IPS-20b (cell line): ENCODE measurements around the gene BCL3.
A peak's percentile ranks its signal among the peaks of the same experiment; 100 is the strongest.

ENCODE experiments used
- H3K27ac ChIP-seq: one replicate; pipeline ENCODE4 v1.5.1; 2013; ENCODE audit warnings: low read length
- H3K27me3 ChIP-seq: 2 replicates; pipeline ENCODE4 v1.6.1; 2013; ENCODE audit warnings: mild to moderate bottlenecking, low read length, inconsistent platforms; ENCODE audit not compliant: insufficient read depth
- H3K36me3 ChIP-seq: 2 replicates; pipeline ENCODE4 v1.6.1; 2013; ENCODE audit warnings: low read depth, mild to moderate bottlenecking, inconsistent platforms, low read length, moderate library complexity; ENCODE audit not compliant: insufficient read depth
- H3K4me1 ChIP-seq: 2 replicates; pipeline ENCODE4 v1.6.1; 2013; ENCODE audit warnings: mild to moderate bottlenecking, control low read depth, inconsistent platforms, low read length, moderate library complexity; ENCODE audit not compliant: insufficient read depth
- H3K4me3 ChIP-seq: 2 replicates; pipeline ENCODE4 v1.5.1; 2013; ENCODE audit warnings: mild to moderate bottlenecking, low read length, inconsistent platforms
- H3K9ac ChIP-seq: 2 replicates; pipeline ENCODE4 v1.6.1; 2013; ENCODE audit warnings: low read depth, mild to moderate bottlenecking, inconsistent platforms, low read length, moderate library complexity
- H3K9me3 ChIP-seq: 2 replicates; pipeline ENCODE4 v1.6.1; 2013; ENCODE audit warnings: mild to moderate bottlenecking, low read depth, low read length, inconsistent platforms; ENCODE audit not compliant: insufficient read depth

BCL3 gene, protein sequence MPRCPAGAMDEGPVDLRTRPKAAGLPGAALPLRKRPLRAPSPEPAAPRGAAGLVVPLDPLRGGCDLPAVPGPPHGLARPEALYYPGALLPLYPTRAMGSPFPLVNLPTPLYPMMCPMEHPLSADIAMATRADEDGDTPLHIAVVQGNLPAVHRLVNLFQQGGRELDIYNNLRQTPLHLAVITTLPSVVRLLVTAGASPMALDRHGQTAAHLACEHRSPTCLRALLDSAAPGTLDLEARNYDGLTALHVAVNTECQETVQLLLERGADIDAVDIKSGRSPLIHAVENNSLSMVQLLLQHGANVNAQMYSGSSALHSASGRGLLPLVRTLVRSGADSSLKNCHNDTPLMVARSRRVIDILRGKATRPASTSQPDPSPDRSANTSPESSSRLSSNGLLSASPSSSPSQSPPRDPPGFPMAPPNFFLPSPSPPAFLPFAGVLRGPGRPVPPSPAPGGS

DNA sequence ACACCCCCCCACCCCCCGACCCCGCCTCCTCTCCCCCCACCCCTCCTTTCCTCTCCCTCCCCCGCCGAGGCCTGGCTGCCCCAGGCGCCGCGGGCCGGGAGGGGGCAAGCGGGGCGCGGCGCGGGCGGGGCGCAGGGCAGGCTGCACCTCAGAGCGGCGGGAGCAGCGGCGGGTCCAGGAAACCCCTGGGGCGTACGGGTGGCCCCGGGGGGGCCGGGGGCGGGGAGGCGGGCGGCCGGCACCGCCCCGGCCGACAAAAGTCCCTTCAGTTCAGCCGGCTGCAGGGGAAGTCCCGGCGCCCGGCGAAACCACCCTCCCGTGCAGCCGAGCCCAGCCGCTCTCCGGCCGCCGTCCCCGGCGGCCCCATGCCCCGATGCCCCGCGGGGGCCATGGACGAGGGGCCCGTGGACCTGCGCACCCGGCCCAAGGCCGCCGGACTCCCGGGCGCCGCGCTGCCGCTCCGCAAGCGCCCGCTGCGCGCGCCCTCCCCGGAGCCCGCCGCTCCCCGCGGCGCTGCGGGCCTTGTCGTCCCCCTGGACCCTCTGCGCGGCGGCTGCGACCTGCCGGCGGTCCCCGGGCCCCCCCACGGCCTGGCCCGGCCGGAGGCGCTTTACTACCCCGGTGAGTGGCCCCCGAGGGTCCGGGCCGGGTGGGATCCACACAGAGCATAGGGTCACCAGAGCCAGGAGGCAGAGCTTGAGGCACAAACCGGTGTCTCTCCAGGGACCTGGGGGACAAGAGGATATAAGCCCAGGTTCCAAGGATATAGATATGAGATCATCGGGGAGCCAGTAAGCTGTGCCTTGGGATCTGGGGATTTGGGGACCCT lies at the start of gene BCL3:
Gene BCL3, plus strand, starts transcription at position 283 of the 829 bp plus-strand sequence. Its CDS starts 83 bp downstream, at position 366.
- Histone ChIP-seq H3K4me3 (peak within 1 kb of the TSS; percentile 80), H3K27me3 (peaks cover 90% of the 10 kb centered on the region), H3K4me1 (peaks cover 5% of the 10 kb centered on the region; the same call in 1 of the 2 replicates), H3K9ac (peak within 1 kb of the TSS; percentile 45; the same call in 1 of the 2 replicates), H3K9me3 (no peaks in the 10 kb centered on the region), H3K36me3 (no peaks in the 10 kb centered on the region), H3K27ac (no peak within 1 kb of the TSS)

DNA sequence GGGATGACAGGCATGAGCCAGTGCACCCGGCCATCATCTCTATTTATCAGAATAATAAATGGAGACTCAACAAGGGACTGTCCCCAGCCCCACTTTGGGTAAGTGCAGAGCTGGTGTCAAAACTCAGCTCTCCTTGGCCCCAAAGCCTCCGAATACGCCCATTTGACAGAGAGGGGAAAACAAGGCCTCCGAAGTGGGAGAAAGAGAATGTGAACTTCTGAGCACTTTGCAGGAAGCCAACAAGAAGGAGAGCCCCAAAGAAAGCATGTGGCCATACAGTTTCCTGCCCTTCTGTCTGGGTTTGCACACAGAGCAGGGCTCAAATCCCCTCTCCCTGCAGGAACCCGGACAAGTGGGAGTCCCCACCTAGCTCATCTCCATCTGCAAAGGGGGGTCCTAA lies 48.0 kb upstream of the BCL3 start:
- no peak overlapping the region; the same call in 1 of the 2 replicates for H3K9ac ChIP-seq
- H3K27ac ChIP-seq: no peak overlapping the region
- no peaks in the 10 kb centered on the region for H3K9me3 ChIP-seq
- peaks cover 3% of the 10 kb centered on the region; the same call in 1 of the 2 replicates for H3K4me1 ChIP-seq
- no peak overlapping the region for H3K4me3 ChIP-seq
- H3K36me3 ChIP-seq: no peaks in the 10 kb centered on the region
- no peaks in the 10 kb centered on the region for H3K27me3 ChIP-seq

DNA sequence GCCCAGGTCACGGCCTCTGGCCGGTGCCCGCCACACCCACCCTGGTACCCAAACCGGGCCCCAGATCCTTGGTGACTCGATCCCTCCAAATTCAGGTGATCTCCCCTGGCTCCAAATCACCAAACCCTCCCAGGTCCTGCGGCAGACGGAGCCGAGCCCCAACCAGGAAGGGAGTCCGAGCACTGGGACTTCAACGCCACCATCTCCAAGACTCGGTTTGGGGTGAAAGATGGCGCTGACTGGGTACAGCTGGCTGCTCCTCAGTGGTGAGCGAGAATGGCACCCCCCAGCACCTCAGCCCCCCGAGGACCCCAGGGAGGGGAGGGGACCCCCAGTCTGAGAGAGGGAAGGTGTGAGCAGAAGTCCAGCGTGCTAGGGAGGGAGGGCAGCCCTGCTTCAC lies 47.3 kb upstream of the BCL3 start:
- Histone ChIP-seq H3K9me3 (no peaks in the 10 kb centered on the region), H3K4me3 (no peak overlapping the region), H3K4me1 (peaks cover 3% of the 10 kb centered on the region; the same call in 1 of the 2 replicates), H3K9ac (no peak overlapping the region), H3K27ac (no peak overlapping the region), H3K27me3 (no peaks in the 10 kb centered on the region), H3K36me3 (no peaks in the 10 kb centered on the region)

DNA sequence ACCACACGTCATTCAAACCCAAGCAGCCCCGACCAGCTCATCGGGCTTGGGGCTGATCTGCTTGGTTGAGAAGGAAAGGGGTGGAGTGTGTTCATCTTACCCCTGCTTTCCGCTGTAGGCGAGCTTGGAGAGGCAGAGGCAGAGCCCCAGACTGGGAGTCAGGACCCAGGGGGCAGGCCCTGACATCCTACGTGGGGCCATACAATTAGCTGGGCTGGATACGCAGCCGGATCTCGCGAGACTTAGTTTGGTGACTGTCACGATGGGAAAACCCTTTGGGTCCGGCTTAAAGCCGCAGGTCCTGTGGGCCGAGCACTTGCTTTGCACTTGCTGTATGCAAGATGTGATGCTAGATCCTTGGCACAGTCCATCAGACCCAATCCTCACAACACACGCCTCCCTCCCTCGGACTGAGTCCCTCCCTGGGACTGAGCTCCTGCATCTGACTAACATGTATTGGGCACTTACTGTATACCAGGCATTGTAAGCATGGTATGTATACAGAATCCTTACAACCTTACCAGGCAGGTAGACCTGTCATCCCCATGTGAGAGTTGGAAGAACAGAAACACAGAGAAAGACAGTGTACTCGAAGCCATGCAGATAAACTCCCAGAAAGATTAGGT lies 45.8 kb upstream of the BCL3 start:
- H3K27me3 ChIP-seq: no peaks in the 10 kb centered on the region
- H3K4me1 ChIP-seq: no peaks in the 10 kb centered on the region
- no peaks in the 10 kb centered on the region for H3K36me3 ChIP-seq
- no peak overlapping the region for H3K9ac ChIP-seq
- no peak overlapping the region for H3K4me3 ChIP-seq
- no peaks in the 10 kb centered on the region for H3K9me3 ChIP-seq
- H3K27ac ChIP-seq: no peak overlapping the region

DNA sequence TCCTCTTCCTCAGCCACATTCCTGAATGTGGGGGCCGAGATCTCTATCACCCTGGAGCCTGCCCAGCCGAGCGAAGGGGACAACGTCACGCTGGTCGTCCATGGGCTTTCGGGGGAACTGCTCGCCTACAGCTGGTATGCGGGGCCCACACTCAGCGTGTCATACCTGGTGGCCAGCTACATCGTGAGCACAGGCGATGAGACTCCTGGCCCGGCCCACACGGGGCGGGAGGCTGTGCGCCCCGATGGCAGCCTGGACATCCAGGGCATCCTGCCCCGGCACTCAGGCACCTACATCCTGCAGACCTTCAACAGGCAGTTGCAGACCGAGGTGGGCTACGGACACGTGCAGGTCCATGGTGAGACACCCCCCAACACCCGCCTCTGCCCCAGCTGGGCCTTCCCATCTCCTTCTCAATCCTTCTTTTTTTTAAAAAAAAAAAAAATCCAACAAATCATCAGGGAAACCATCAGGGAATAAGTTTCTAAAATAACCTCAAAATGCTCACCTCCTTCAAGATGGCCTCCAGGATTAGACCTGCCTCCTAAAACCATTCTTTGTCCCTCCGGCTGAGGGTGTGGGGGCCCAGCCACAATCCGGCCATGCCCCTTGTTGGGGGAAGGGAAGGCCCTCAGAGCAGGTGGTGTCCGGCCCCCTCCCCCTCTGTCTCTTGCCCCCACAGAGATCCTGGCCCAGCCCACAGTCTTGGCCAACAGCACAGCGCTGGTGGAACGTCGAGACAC lies 45.0 kb upstream of the BCL3 start:
- Histone ChIP-seq H3K9me3 (no peaks in the 10 kb centered on the region), H3K4me1 (no peaks in the 10 kb centered on the region), H3K4me3 (no peak overlapping the region), H3K27ac (no peak overlapping the region), H3K27me3 (no peaks in the 10 kb centered on the region), H3K36me3 (no peaks in the 10 kb centered on the region), H3K9ac (no peak overlapping the region)

DNA sequence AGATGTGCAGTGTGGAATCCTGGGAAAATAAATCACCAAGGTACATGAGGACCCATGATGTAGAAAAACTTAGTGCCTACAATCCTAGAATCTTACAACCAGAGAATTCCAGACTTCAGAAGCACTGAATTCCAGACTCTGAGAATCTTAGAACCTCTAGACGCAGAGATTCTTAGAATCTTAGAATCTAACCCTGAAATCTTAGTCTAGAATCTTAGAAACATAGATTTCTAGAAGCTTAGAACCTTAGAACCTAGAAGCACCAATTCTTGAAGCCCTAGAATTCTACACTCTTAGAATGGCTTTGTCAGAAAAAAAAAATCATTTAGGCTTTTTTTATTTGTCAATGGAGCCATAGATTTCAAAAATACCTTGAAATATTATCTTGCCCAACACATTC lies 43.5 kb upstream of the BCL3 start:
- Histone ChIP-seq H3K9ac (no peak overlapping the region), H3K27me3 (no peaks in the 10 kb centered on the region), H3K9me3 (no peaks in the 10 kb centered on the region), H3K4me3 (no peak overlapping the region), H3K36me3 (no peaks in the 10 kb centered on the region), H3K27ac (no peak overlapping the region), H3K4me1 (no peaks in the 10 kb centered on the region)

DNA sequence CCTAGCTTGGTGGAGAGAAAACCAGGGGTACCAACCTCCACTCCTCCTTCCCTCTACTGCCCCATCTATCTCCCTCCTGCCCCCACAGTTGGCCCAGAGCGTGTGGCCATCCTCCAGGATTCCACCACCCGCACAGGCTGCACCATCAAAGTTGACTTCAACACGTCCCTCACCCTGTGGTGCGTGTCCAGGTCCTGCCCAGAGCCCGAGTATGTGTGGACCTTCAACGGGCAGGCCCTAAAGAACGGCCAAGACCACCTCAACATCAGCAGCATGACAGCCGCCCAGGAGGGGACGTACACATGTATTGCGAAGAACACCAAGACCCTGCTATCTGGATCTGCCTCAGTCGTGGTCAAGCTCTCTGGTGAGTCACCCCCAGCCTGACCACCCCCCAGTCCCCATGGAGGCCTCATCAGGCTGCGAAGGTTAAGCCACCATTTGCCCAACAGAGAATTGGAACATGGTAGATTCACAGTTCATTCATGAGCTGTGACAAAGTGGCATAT lies 43.0 kb upstream of the BCL3 start:
- H3K4me1 ChIP-seq: no peaks in the 10 kb centered on the region
- H3K9me3 ChIP-seq: no peaks in the 10 kb centered on the region
- H3K36me3 ChIP-seq: no peaks in the 10 kb centered on the region
- no peaks in the 10 kb centered on the region for H3K27me3 ChIP-seq
- H3K4me3 ChIP-seq: no peak overlapping the region
- no peak overlapping the region for H3K9ac ChIP-seq
- no peak overlapping the region for H3K27ac ChIP-seq

DNA sequence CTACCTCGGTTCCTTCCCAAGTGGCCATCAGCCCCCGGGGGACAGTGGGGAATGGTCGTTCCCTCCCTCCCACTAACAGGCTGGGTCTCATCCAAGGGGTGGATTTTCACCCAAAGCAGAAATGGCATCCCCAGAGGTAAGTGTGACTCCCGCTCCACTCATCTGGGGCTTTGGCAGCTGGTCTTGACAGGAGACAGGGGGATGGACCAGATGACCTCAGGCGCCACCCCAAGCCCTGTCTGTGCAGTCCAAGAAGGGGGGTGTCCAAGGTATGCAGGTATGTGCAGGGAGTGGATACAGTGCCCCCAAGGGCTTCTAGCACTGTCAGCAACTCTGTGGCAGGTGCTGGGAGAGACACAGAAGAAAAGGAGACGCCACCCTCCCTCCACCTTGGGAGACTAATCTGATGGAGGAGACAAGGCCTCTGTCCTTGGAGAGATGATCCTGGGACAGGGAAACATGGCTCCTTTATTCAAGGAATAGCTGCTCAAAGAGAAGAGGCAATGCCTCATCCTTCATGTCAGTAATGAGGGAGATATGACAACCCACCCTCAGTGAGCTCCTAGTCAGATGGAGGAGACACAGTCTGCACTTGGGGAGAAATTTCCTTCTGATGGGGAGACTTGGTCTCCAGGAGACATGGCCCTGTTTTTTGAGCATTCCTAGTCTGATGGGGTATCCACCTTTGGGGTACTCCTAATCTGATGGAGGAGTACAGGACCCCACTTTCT lies 41.8 kb upstream of the BCL3 start:
- Histone ChIP-seq H3K36me3 (no peaks in the 10 kb centered on the region), H3K4me3 (no peak overlapping the region), H3K27ac (no peak overlapping the region), H3K27me3 (no peaks in the 10 kb centered on the region), H3K9ac (no peak overlapping the region), H3K9me3 (no peaks in the 10 kb centered on the region), H3K4me1 (no peaks in the 10 kb centered on the region)

DNA sequence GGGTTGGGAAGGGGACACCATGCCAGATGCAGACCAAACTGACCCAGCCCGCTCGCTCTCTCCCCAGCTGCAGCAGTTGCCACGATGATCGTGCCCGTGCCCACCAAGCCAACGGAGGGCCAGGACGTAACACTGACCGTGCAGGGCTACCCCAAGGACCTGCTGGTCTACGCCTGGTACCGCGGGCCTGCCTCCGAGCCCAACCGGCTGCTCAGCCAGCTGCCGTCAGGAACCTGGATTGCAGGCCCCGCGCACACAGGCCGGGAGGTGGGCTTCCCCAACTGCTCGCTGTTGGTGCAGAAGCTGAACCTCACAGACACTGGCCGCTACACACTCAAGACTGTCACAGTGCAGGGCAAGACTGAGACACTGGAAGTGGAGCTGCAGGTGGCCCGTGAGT lies 40.7 kb upstream of the BCL3 start:
- Histone ChIP-seq H3K27ac (no peak overlapping the region), H3K9me3 (no peaks in the 10 kb centered on the region), H3K36me3 (no peaks in the 10 kb centered on the region), H3K27me3 (no peaks in the 10 kb centered on the region), H3K9ac (no peak overlapping the region), H3K4me1 (no peaks in the 10 kb centered on the region), H3K4me3 (no peak overlapping the region)

DNA sequence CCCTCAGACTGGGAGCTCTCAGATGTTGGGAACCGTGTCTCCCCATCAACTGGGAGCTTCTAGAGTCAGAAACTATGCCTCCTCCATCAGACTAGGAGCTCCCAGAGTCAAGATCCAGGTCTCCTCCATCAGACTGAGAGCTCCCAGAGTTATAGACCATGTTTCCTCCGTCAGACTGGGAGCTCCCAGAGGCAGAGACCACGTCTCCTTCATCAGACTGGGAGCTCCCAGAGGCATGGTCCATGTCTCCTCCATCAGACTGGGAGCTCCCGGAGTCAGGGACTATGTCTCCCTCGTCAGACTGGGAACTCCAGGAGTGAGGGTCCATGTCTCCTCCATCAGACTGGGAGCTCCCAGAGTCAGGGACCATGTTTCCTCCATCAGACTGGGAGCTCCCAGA lies 39.6 kb upstream of the BCL3 start:
- Histone ChIP-seq H3K9ac (no peak overlapping the region), H3K4me3 (no peak overlapping the region), H3K27ac (no peak overlapping the region), H3K4me1 (no peaks in the 10 kb centered on the region), H3K27me3 (no peaks in the 10 kb centered on the region), H3K9me3 (no peaks in the 10 kb centered on the region), H3K36me3 (no peaks in the 10 kb centered on the region)
